Testis (tissue), 3 donors: ENCODE data around the gene TMEM141. TPM values are rescaled to one million over a fixed set of nuclear protein-coding genes. Genes with fewer than 3 reads are reported as not detected.

Experiments
- DNase-seq: peaks from one replicate; pipeline ENCODE4 v3.0.0-alpha.2; 2019
- H3K27ac ChIP-seq, 2 donors: fragments of 200-600 bp; sonication (generic); one replicate each; pipeline ENCODE4 v1.5.1; 2019
- H3K27me3 ChIP-seq: fragments of 200-600 bp; sonication (generic); one replicate; pipeline ENCODE4 v1.5.1; 2019
- H3K36me3 ChIP-seq: fragments of 200-600 bp; sonication (generic); one replicate; pipeline ENCODE4 v1.5.1; 2017; ENCODE audit warnings: low read depth; ENCODE audit errors: missing control alignments
- H3K4me1 ChIP-seq: fragments of 200-600 bp; sonication (generic); one replicate; pipeline ENCODE4 v1.5.1; 2019
- H3K4me3 ChIP-seq, 2 donors: fragments of 200-600 bp; sonication (generic); one replicate each; pipeline ENCODE4 v1.5.1; 2017 to 2019
- H3K9me3 ChIP-seq: fragments of 200-600 bp; sonication (generic); one replicate; pipeline ENCODE4 v1.5.1; 2017
- POLR2A ChIP-seq: fragments of 450-650 bp; IDR thresholded peaks from one replicate; pipeline ENCODE4 v1.6.1; 2017; ENCODE audit warnings: antibody characterized with exemption, mild to moderate bottlenecking, moderate library complexity
- WGBS, 2 donors: methylation state at CpG; one replicate each; pipeline ENCODE4 v1.1.5; 2018; 5-methylcytosine and 5-hydroxymethylcytosine counted together
- intact Hi-C: fragments of 100-400 bp; cut with DNase I; formaldehyde crosslinking; loops from one replicate; pipeline ENCODE4 v1.15.1; 2023; ENCODE audit warnings: low total_unique reads
- polyA plus RNA-seq: library from polyadenylated mRNA; stranded (reverse); fragments of 350-450 nt; fragmentation: Illumina TruSeq; extraction: RNeasy Lipid Tissue Mini Kit (QIAGEN cat#74804); gene quantifications from one replicate; pipeline ENCODE4 v1.2.3, GENCODE V29; 2014; ENCODE audit warnings: low read depth, low replicate concordance; ENCODE audit not compliant: insufficient read depth
- total RNA-seq, 2 donors: library from RNA; depleted of rRNA; stranded (reverse); fragments of >200 nt; gene quantifications; one replicate each; pipeline ENCODE4 v1.2.3, GENCODE V29; 2016
- TF ChIP-seq, protein P1 (sequence below), 3 experiments: fragments of 450-650 bp in 2 of 3; fragments of 200-600 bp in 1 of 3; sonication (generic) in 1 of 3; IDR thresholded peaks; one replicate each; pipeline ENCODE4 v1.5.1; 2016 to 2019; ENCODE audit warnings: antibody characterized with exemption in 3 of 3, mild to moderate bottlenecking in 2 of 3, moderate library complexity in 1 of 3

TMEM141 gene
- total and polyA plus RNA-seq, 3 donors from 2014 or later: 80.4 to 127 (median 108) TPM

DNA sequence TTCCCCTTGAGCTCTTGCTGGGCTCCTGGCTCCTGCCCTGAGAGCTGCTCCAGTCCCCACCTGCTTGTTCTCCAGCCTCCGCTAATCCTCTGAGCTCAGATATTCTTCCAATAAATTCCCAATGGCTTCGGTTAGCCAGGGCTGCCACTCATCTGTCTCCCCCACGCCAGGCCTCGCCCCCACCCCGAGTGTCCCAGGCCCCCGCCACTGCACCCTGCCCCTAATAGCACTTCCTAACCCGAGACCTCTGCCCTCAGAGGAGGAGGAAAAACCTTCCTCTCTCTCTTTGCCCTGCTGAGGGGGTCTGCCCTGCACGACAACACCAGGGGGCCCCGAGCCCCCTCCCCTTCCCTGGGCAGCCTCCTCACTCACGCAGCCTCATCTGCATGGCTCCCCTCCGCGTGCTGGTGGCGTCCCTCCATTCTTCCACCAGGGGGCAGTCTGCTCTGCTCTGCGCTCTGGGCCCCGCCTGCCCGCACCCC lies 21.4 kb upstream of the TMEM141 start:
- H3K4me3 ChIP-seq: no peak overlapping the region
- peak; percentile 65 for DNase-seq
- intact Hi-C loops: no loop called here
- H3K9me3 ChIP-seq: no peaks in the 10 kb centered on the region
- H3K36me3 ChIP-seq: no peaks in the 10 kb centered on the region
- peaks cover 2% of the 10 kb centered on the region for H3K4me1 ChIP-seq
- WGBS, 2 donors: 6 to 7% methylated on average over 12 to 15 of the region's 16 CpGs
- H3K27me3 ChIP-seq: no peaks in the 10 kb centered on the region
- TF ChIP-seq, protein P1, sequence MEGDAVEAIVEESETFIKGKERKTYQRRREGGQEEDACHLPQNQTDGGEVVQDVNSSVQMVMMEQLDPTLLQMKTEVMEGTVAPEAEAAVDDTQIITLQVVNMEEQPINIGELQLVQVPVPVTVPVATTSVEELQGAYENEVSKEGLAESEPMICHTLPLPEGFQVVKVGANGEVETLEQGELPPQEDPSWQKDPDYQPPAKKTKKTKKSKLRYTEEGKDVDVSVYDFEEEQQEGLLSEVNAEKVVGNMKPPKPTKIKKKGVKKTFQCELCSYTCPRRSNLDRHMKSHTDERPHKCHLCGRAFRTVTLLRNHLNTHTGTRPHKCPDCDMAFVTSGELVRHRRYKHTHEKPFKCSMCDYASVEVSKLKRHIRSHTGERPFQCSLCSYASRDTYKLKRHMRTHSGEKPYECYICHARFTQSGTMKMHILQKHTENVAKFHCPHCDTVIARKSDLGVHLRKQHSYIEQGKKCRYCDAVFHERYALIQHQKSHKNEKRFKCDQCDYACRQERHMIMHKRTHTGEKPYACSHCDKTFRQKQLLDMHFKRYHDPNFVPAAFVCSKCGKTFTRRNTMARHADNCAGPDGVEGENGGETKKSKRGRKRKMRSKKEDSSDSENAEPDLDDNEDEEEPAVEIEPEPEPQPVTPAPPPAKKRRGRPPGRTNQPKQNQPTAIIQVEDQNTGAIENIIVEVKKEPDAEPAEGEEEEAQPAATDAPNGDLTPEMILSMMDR (IDR thresholded peaks at IDR 0.05): peak in 2 of 3 experiments; percentile 47 to 54
- no peak for TF ChIP-seq POLR2A
- no peak overlapping the region for H3K27ac ChIP-seq

- WGBS, 2 donors: 83 to 84% methylated on average over 3 of the region's 3 CpGs
- TF ChIP-seq, protein P1 (IDR thresholded peaks at IDR 0.05): no peak
- no peak for TF ChIP-seq POLR2A
- no peaks in the 10 kb centered on the region for H3K4me1 ChIP-seq
- H3K27me3 ChIP-seq: no peaks in the 10 kb centered on the region
- H3K27ac ChIP-seq: no peak overlapping the region
- no peaks in the 10 kb centered on the region for H3K9me3 ChIP-seq
- H3K4me3 ChIP-seq: no peak overlapping the region
- DNase-seq: no peak
- no peaks in the 10 kb centered on the region for H3K36me3 ChIP-seq
- intact Hi-C loops: no loop called here
These were observed 19.2 kb upstream of the TMEM141 start for GRCh38 chr9:136771907-136772415.

DNA sequence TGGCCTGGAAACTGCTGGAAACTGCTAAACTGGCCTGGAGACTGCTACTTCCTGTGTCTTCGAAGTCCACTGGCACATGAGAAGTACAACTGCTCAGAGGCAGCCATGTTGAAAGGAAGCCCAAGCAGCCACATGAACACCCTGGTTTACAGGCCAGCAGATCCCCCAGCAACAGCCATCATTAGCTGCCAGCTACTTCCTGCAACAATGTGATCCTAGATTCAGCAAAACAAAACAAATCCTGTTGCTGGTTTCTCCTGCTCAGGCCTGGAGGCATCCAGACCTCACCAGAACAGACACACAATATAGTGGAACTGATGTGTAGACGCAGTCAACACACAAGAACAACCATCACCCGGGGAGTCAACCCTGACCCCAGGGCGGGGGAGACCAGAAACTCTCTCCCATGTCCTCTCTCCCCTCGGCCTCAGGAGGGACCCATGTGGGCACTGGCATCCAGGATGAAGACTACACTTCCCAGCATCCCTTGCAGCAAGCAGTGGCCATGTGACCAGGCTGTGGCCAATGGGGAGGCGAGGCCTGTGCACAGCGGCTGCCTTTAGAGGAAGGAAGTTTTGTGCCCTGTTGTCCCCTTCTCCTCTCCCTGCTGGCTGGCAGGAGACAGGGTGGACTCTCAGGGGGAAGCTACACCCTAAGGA lies 17.6 kb upstream of the TMEM141 start:
- Histone ChIP-seq H3K4me1 (no peaks in the 10 kb centered on the region), H3K27ac (no peak overlapping the region), H3K36me3 (no peaks in the 10 kb centered on the region), H3K9me3 (no peaks in the 10 kb centered on the region), H3K4me3 (no peak overlapping the region), H3K27me3 (no peaks in the 10 kb centered on the region)
- intact Hi-C loops: no loop called here
- 78 to 88% methylated on average over 4 to 6 of the region's 7 CpGs for WGBS, 2 donors
- TF ChIP-seq, protein P1 (IDR thresholded peaks at IDR 0.05): no peak
- TF ChIP-seq POLR2A: no peak
- DNase-seq: no peak

DNA sequence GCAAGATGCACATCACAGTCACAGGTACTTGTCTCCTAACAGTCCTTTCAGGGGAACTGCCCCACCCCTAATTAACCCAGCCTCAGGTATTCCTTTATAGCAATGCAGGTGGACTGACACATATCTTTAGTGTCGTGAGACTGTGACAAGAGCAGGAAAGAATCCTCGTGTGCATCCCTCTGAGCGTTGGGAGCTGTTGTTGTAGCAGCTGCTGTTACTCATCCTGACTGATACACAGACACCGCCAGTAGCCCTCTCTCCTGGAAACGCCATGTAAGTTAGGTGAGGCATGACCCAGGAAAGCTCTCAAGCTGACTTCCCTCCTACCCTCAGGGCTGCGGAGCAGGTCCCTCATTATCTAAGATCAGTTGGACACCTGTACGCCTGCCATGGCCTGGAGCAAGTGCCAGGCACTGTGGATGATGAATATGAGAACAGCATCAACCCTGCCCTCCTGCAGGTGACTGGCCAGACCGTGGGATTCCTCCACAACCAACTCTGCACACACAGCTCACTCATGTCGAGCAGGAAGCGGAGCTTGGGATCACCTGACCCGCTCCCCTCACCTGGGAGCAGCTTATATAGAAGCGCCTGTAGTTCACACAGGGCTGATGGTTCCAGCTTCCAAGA lies 16.6 kb upstream of the TMEM141 start:
- WGBS, 2 donors: 93 to 98% methylated on average over 8 to 11 of the region's 12 CpGs

More for the DNA sequence above, 16.6 kb upstream of the TMEM141 start:
- Histone ChIP-seq H3K27me3 (no peaks in the 10 kb centered on the region), H3K4me3 (no peak overlapping the region), H3K9me3 (no peaks in the 10 kb centered on the region), H3K27ac (no peak overlapping the region), H3K4me1 (no peaks in the 10 kb centered on the region), H3K36me3 (no peaks in the 10 kb centered on the region)
- no peak for DNase-seq
- intact Hi-C loops: no loop called here
- TF ChIP-seq POLR2A: no peak
- TF ChIP-seq, protein P1 (IDR thresholded peaks at IDR 0.05): no peak
